Measurements from ENCODE around the gene OGFRL1. TPM values are rescaled to one million over a fixed set of nuclear protein-coding genes. Genes with fewer than 3 reads are reported as not detected.

OGFRL1 gene
- polyA plus RNA-seq (2012; ENCODE audit: insufficient read length, low read depth) = 1.9 TPM

DNA sequence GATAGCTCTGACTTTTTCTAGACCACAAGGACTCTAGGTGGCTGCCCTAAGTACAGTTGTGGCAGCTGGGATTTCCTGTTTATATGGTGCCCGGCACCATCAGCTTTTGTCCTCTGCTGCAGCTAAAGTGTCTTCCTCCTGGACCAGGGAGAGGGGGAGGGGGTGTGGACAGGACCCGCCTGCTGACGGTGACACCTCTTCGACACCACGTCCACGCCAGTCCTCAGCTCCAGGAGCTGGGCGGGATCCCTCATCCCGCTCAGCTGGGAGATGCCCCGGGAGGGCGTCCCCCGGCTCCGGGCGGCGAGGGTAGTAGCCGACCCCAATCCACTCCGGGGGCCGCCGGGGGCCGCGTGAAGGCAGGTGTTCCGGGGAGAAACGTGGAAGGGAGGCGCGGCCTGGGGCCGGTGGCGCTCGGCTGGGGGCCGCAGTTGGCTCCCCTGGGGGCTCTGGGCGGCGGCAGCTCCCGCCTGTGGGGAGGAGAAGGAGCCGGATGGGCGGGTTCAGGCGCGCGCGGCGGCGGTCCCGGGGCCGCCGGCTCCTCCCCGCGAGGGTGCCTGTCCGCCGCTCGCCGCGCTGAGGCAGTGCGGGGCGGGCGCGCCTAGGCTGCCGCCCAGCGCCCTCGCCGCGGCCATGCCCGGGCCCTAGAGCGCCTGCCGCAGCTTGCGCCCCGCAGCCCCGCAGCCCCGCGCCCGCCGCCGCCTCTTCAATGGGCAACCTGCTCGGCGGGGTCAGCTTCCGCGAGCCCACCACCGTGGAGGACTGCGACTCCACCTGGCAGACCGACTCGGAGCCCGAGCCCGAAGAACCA lies at the start of gene OGFRL1:
OGFRL1 (plus strand) TSS at position 584 of the 811 bp plus-strand sequence; CDS start at position 710, 126 bp downstream.
- TF ChIP-seq SIN3A (IDR thresholded peaks at IDR 0.05; ENCODE audit: borderline replicate concordance, insufficient read depth, low read length) (no peak), FOXP2 (optimal IDR thresholded peaks at IDR 0.05; ENCODE audit: borderline replicate concordance, extremely low read depth, extremely low read length, insufficient read depth) (peak; percentile 36)

GRCh38 chr6:71239694-71240093 lies 48.9 kb upstream of the OGFRL1 start:
- no peak for TF ChIP-seq TAF1 (IDR thresholded peaks at IDR 0.05; ENCODE audit: borderline replicate concordance, insufficient read depth, low read length)
- no peak for TF ChIP-seq SIN3A (IDR thresholded peaks at IDR 0.05; ENCODE audit: borderline replicate concordance, insufficient read depth, low read length)
- TF ChIP-seq REST (IDR thresholded peaks at IDR 0.05; ENCODE audit: insufficient read depth in 1 of 2, low read depth in 2 of 2, low read length in 2 of 2) = no peak
- TF ChIP-seq POLR2AphosphoS5 (IDR thresholded peaks at IDR 0.05; ENCODE audit: low read depth, low read length) = no peak
- TF ChIP-seq FOXP2 (optimal IDR thresholded peaks at IDR 0.05; ENCODE audit: borderline replicate concordance, extremely low read depth, extremely low read length, insufficient read depth) = no peak

GRCh38 chr6:71245265-71246049 lies 43.2 kb upstream of the OGFRL1 start:
- TF ChIP-seq TAF1 (IDR thresholded peaks at IDR 0.05; ENCODE audit: borderline replicate concordance, insufficient read depth, low read length) (no peak), FOXP2 (optimal IDR thresholded peaks at IDR 0.05; ENCODE audit: borderline replicate concordance, extremely low read depth, extremely low read length, insufficient read depth) (no peak), REST (IDR thresholded peaks at IDR 0.05; ENCODE audit: insufficient read depth in 1 of 2, low read depth in 2 of 2, low read length in 2 of 2) (no peak)

DNA sequence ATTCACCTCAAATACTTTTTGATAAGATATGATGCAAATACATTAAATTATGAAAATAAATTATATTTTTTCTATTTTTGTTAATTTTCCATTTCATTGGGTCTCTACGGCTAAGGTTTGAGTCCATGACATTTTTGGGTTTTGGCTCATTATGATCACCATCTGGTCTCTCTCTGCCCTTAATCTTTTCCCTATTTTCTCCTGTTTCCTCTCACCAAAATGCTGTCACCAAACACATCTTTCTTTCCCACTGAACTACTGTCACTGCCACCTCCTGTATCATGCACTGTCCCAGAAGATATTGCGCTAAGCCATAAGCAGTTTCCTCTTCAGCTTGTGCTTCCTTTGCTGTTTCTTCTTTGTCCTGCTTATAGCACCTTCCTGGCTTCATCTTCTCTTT lies 42.0 kb upstream of the OGFRL1 start:
- TF ChIP-seq FOXP2 (optimal IDR thresholded peaks at IDR 0.05; ENCODE audit: borderline replicate concordance, extremely low read depth, extremely low read length, insufficient read depth) = no peak
- no peak for TF ChIP-seq POLR2AphosphoS5 (IDR thresholded peaks at IDR 0.05; ENCODE audit: low read depth, low read length)
- TF ChIP-seq SIN3A (IDR thresholded peaks at IDR 0.05; ENCODE audit: borderline replicate concordance, insufficient read depth, low read length) = no peak
- no peak for TF ChIP-seq REST (IDR thresholded peaks at IDR 0.05; ENCODE audit: insufficient read depth in 1 of 2, low read depth in 2 of 2, low read length in 2 of 2)
- TF ChIP-seq TAF1 (IDR thresholded peaks at IDR 0.05; ENCODE audit: borderline replicate concordance, insufficient read depth, low read length) = no peak

GRCh38 chr6:71248306-71248765 lies 40.3 kb upstream of the OGFRL1 start:
- 0 out of 4 replicates have a peak, but pooled peaks of 1 of the 2 experiments have one; percentile 8 for TF ChIP-seq REST (IDR thresholded peaks at IDR 0.05; ENCODE audit: insufficient read depth in 1 of 2, low read depth in 2 of 2, low read length in 2 of 2)
- no peak for TF ChIP-seq FOXP2 (optimal IDR thresholded peaks at IDR 0.05; ENCODE audit: borderline replicate concordance, extremely low read depth, extremely low read length, insufficient read depth)
- TF ChIP-seq TAF1 (IDR thresholded peaks at IDR 0.05; ENCODE audit: borderline replicate concordance, insufficient read depth, low read length) = no peak

Data from PFSK-1 (cell line).